Measurements from ENCODE around the gene GZF1. TPM values are rescaled to one million over a fixed set of nuclear protein-coding genes. Genes with fewer than 3 reads are reported as not detected.

Gene GZF1
- total RNA-seq, 4 donors from 2014 or later: 3.4 to 11.8 (median 5.1) TPM

- H3K4me1 ChIP-seq: peaks cover 18 to 68% (median 35%) of the 10 kb centered on the region in 3 donors
- 18 to 28% methylated on average over 7 of the region's 50 CpGs for WGBS, 2 donors
- no peaks in the 10 kb centered on the region for H3K27me3 ChIP-seq
- no peak for TF ChIP-seq POLR2A (IDR thresholded peaks at IDR 0.05)
- TF ChIP-seq CTCF (IDR thresholded peaks at IDR 0.05): no peak
- no peak for DNase-seq
- H3K27ac ChIP-seq: peak overlapping the region; percentile 88 to 100 (median 100)
- no peaks in the 10 kb centered on the region for H3K9me3 ChIP-seq
- intact Hi-C loops (cut with DNase I): no loop called here
- H3K4me3 ChIP-seq: peak overlapping the region; percentile 64 to 94 (median 82)
- peaks cover 0 to 18% (median 5%) of the 10 kb centered on the region in 3 donors for H3K36me3 ChIP-seq
Measured at GRCh38 chr20:23362392-23363256, 642 bp downstream of the GZF1 start.

DNA sequence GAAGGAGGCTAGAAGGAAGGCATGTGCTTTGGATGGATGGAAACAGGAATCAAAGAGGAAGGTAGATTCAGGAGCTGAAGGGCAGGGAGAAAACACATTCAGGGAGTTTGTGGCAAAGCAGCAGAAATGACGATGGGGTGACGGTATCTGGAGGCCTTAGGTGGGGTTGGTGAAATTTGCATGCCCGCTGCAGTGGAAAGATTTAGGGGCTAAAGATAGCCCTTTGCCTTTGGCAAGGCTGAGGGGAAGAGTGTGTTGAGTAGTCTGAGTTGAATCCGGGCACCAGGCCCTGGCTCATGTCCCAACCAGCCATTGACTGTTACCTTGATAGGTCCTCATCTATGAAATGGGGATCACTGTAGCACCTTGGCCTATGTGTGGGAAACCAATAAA, 1.3 kb downstream of the GZF1 start:
- peaks cover 18 to 73% (median 38%) of the 10 kb centered on the region in 3 donors for H3K4me1 ChIP-seq

GRCh38 chr20:23365390-23366165, 3.6 kb downstream of the GZF1 start:
- intact Hi-C loops (cut with DNase I): no loop called here
- peaks cover 11 to 40% (median 20%) of the 10 kb centered on the region in 3 donors for H3K36me3 ChIP-seq
- no peak overlapping the region for H3K4me3 ChIP-seq
- H3K27me3 ChIP-seq: no peaks in the 10 kb centered on the region
- peak overlapping the region in 1 of 4 donors; percentile 6 for H3K27ac ChIP-seq
- WGBS, 2 donors: 92 to 97% methylated on average over 35 to 63 of the region's 65 CpGs
- H3K4me1 ChIP-seq: peaks cover 18 to 60% (median 32%) of the 10 kb centered on the region in 3 donors
- no peak for DNase-seq
- H3K9me3 ChIP-seq: no peaks in the 10 kb centered on the region
- TF ChIP-seq POLR2A (IDR thresholded peaks at IDR 0.05) (no peak), CTCF (IDR thresholded peaks at IDR 0.05) (no peak)

More for the DNA sequence above, 1.3 kb downstream of the GZF1 start:
- no peaks in the 10 kb centered on the region for H3K9me3 ChIP-seq
- H3K4me3 ChIP-seq: peak overlapping the region in 3 of 4 donors; percentile 64 to 85 (median 78)
- no peaks in the 10 kb centered on the region for H3K27me3 ChIP-seq
- no peak for DNase-seq
- no peak for TF ChIP-seq POLR2A (IDR thresholded peaks at IDR 0.05)
- TF ChIP-seq CTCF (IDR thresholded peaks at IDR 0.05): no peak
- peaks cover 0 to 18% (median 5%) of the 10 kb centered on the region in 3 donors for H3K36me3 ChIP-seq
- 53 to 75% methylated on average over 4 of the region's 4 CpGs for WGBS, 2 donors
- intact Hi-C loops (cut with DNase I): no loop called here
- H3K27ac ChIP-seq: peak overlapping the region in 3 of 4 donors; percentile 24 to 100 (median 88)

GRCh38 chr20:23366384-23366783, 4.4 kb downstream of the GZF1 start:
- intact Hi-C loops (cut with DNase I): no loop called here
- peaks cover 11 to 48% (median 20%) of the 10 kb centered on the region in 3 donors for H3K36me3 ChIP-seq
- H3K27me3 ChIP-seq: no peaks in the 10 kb centered on the region
- 23 to 53% methylated on average over 1 of the region's 1 CpG for WGBS, 2 donors
- H3K9me3 ChIP-seq: no peaks in the 10 kb centered on the region
- H3K4me3 ChIP-seq: no peak overlapping the region
- no peak for TF ChIP-seq POLR2A (IDR thresholded peaks at IDR 0.05)
- no peak for TF ChIP-seq CTCF (IDR thresholded peaks at IDR 0.05)
- peak overlapping the region in 2 of 4 donors; percentile 6 to 30 for H3K27ac ChIP-seq
- H3K4me1 ChIP-seq: peaks cover 9 to 52% (median 26%) of the 10 kb centered on the region in 3 donors
- no peak for DNase-seq
